Effector CD8-positive, alpha-beta T cell (primary cell): Measurements from ENCODE around the gene TBC1D9.

Experiments used
- DNase-seq: peaks from one replicate; lab custom pipeline; 2025; lab: John Stamatoyannopoulos, UW

The TBC1D9 gene

GRCh38 chr4:140617499-140618248 lies 138.5 kb downstream of the TBC1D9 start:
- no peak for DNase-seq

GRCh38 chr4:140615451-140615850 lies 140.7 kb downstream of the TBC1D9 start:
- no peak for DNase-seq

GRCh38 chr4:140612357-140612756 lies 143.8 kb downstream of the TBC1D9 start:
- DNase-seq, result no peak

- DNase-seq, result no peak
These were observed 144.3 kb downstream of the TBC1D9 start for GRCh38 chr4:140611854-140612253.

GRCh38 chr4:140609548-140610425 lies 146.4 kb downstream of the TBC1D9 start:
- no peak for DNase-seq

- no peak for DNase-seq
These were observed 148.3 kb downstream of the TBC1D9 start for GRCh38 chr4:140607852-140608251.

GRCh38 chr4:140604544-140604943 lies 151.6 kb downstream of the TBC1D9 start:
- DNase-seq, result no peak

- no peak for DNase-seq
These were observed 152.9 kb downstream of the TBC1D9 start for GRCh38 chr4:140603286-140603685.

- no peak for DNase-seq
These were observed 153.5 kb downstream of the TBC1D9 start for GRCh38 chr4:140602714-140603113.

GRCh38 chr4:140600408-140600807 lies 155.8 kb downstream of the TBC1D9 start:
- DNase-seq, result no peak

- DNase-seq, result no peak
These were observed 161.1 kb downstream of the TBC1D9 start for GRCh38 chr4:140595065-140595464.

- DNase-seq, result no peak
These were observed 171.7 kb downstream of the TBC1D9 start for GRCh38 chr4:140584439-140584838.

GRCh38 chr4:140581078-140581477 lies 175.1 kb downstream of the TBC1D9 start:
- DNase-seq, result no peak

GRCh38 chr4:140579278-140579677 lies 176.9 kb downstream of the TBC1D9 start:
- DNase-seq, result no peak

- no peak for DNase-seq
These were observed 180.7 kb downstream of the TBC1D9 start for GRCh38 chr4:140575489-140575888.

- no peak for DNase-seq
These were observed 184.6 kb downstream of the TBC1D9 start for GRCh38 chr4:140571620-140572019.
